Endodermal cell (in vitro differentiated cells): ENCODE data around the gene PKD2L2. TPM values are rescaled to one million over a fixed set of nuclear protein-coding genes. Genes with fewer than 3 reads are reported as not detected.

ENCODE experiments used
- DNase-seq: peaks from one replicate; pipeline ENCODE4 v3.0.0-alpha.2; 2017
- H3K27ac ChIP-seq: 2 replicates; pipeline ENCODE4 v1.5.1; 2013; ENCODE audit warnings: mild to moderate bottlenecking, low read depth, low read length, moderate library complexity
- H3K27me3 ChIP-seq: 2 replicates; pipeline ENCODE4 v1.6.1; 2013; ENCODE audit warnings: mild to moderate bottlenecking, low read length, moderate library complexity; ENCODE audit not compliant: insufficient read depth, control insufficient read depth, poor library complexity, severe bottlenecking
- H3K36me3 ChIP-seq: 2 replicates; pipeline ENCODE4 v1.7.0; 2013; ENCODE audit warnings: mild to moderate bottlenecking, low read length, moderate library complexity; ENCODE audit not compliant: control insufficient read depth, insufficient read depth
- H3K4me1 ChIP-seq: one replicate; pipeline ENCODE4 v1.7.0; 2013; ENCODE audit warnings: low read length; ENCODE audit not compliant: control insufficient read depth, insufficient read depth
- H3K4me3 ChIP-seq: 2 replicates; pipeline ENCODE4 v1.5.1; 2013; ENCODE audit warnings: mild to moderate bottlenecking, low read length, moderate library complexity
- H3K9ac ChIP-seq: 2 replicates; pipeline ENCODE4 v1.6.1; 2013; ENCODE audit warnings: mild to moderate bottlenecking, low read length, moderate library complexity; ENCODE audit not compliant: poor library complexity, severe bottlenecking; ENCODE audit errors: extremely low read depth
- H3K9me3 ChIP-seq: 2 replicates; pipeline ENCODE4 v1.6.1; 2013; ENCODE audit warnings: mild to moderate bottlenecking, low read length, moderate library complexity; ENCODE audit not compliant: control insufficient read depth
- H3K27ac Mint-ChIP-seq: 2 replicates; pipeline ENCODE4 v1.8.0; 2020; ENCODE audit warnings: mixed read lengths
- H3K27me3 Mint-ChIP-seq: 2 replicates; pipeline ENCODE4 v1.8.0; 2021; ENCODE audit warnings: mild to moderate bottlenecking, mixed read lengths; ENCODE audit not compliant: insufficient read depth
- H3K36me3 Mint-ChIP-seq: 2 replicates; pipeline ENCODE4 v1.8.0; 2020; ENCODE audit warnings: low read depth, mixed read lengths
- H3K4me1 Mint-ChIP-seq: 2 replicates; pipeline ENCODE4 v1.8.0; 2020; ENCODE audit warnings: mixed read lengths
- H3K4me3 Mint-ChIP-seq: 2 replicates; pipeline ENCODE4 v1.8.0; 2020; ENCODE audit warnings: mild to moderate bottlenecking, moderate library complexity, mixed read lengths
- H3K9me3 Mint-ChIP-seq: 2 replicates; pipeline ENCODE4 v1.8.0; 2020; ENCODE audit warnings: mild to moderate bottlenecking, mixed read lengths
- CTCF ChIP-seq: fragments of 200-600 bp; sonication (generic); conservative IDR thresholded peaks from 2 replicates; pipeline ENCODE4 v1.5.0; 2021; ENCODE audit warnings: antibody characterized with exemption, mild to moderate bottlenecking
- WGBS, 2 experiments: methylation state at CpG; one replicate each; pipeline versions ENCODE4 v1.1.5 to v1.1.7; 2013; ENCODE audit warnings: missing lambda C conversion rate in 2 of 2, mixed read lengths in 1 of 2; ENCODE audit not compliant: insufficient coverage in 1 of 2, insufficient read length in 1 of 2; 5-methylcytosine and 5-hydroxymethylcytosine counted together
- total RNA-seq, 2 donors: library from RNA; stranded (reverse); fragmentation: NEBNext Ultra II Directional in 1 of 2; extraction: Animal tissue kit (Norgen Biotek cat#: 25700) in 1 of 2; gene quantifications; 2 replicates in 1 of 2; 3 replicates in 1 of 2; pipeline ENCODE4 v1.2.1, GENCODE V29; 2021

Gene PKD2L2
- total RNA-seq, 2 donors from 2014 or later = not detected

GRCh38 chr5:137872466-137872865 is 16.8 kb upstream of the PKD2L2 start:
- WGBS, 2 experiments = 89 to 96% methylated on average over 3 of the region's 3 CpGs
- H3K27me3 Mint-ChIP-seq = no peaks in the 10 kb centered on the region
- no peaks in the 10 kb centered on the region for H3K4me1 Mint-ChIP-seq
- no peak overlapping the region for H3K27ac Mint-ChIP-seq
- no peak overlapping the region for H3K4me3 Mint-ChIP-seq
- DNase-seq = no peak
- Histone ChIP-seq H3K4me3 (no peak overlapping the region), H3K27ac (no peak overlapping the region), H3K9me3 (no peaks in the 10 kb centered on the region), H3K36me3 (no peaks in the 10 kb centered on the region), H3K27me3 (no peaks in the 10 kb centered on the region), H3K9ac (no peak overlapping the region), H3K4me1 (no peaks in the 10 kb centered on the region)
- no peak for TF ChIP-seq CTCF
- H3K36me3 Mint-ChIP-seq = no peaks in the 10 kb centered on the region
- no peaks in the 10 kb centered on the region for H3K9me3 Mint-ChIP-seq

- Histone ChIP-seq H3K9me3 (no peaks in the 10 kb centered on the region), H3K36me3 (no peaks in the 10 kb centered on the region), H3K27me3 (no peaks in the 10 kb centered on the region), H3K9ac (no peak overlapping the region), H3K4me3 (no peak overlapping the region), H3K4me1 (no peaks in the 10 kb centered on the region), H3K27ac (no peak overlapping the region)
- TF ChIP-seq CTCF = no peak
- no peak for DNase-seq
- no peak overlapping the region for H3K27ac Mint-ChIP-seq
- no peaks in the 10 kb centered on the region for H3K27me3 Mint-ChIP-seq
- H3K9me3 Mint-ChIP-seq = no peaks in the 10 kb centered on the region
- no peak overlapping the region for H3K4me3 Mint-ChIP-seq
- H3K4me1 Mint-ChIP-seq = no peaks in the 10 kb centered on the region
- no peaks in the 10 kb centered on the region for H3K36me3 Mint-ChIP-seq
These were observed 13.2 kb upstream of the PKD2L2 start for GRCh38 chr5:137876101-137876500.

- H3K4me1 ChIP-seq = no peaks in the 10 kb centered on the region
- no peaks in the 10 kb centered on the region for H3K36me3 ChIP-seq
- Mint-ChIP-seq H3K36me3 (no peaks in the 10 kb centered on the region), H3K27me3 (no peaks in the 10 kb centered on the region), H3K4me3 (no peak overlapping the region), H3K27ac (no peak overlapping the region), H3K9me3 (no peaks in the 10 kb centered on the region), H3K4me1 (no peaks in the 10 kb centered on the region)
- no peak overlapping the region for H3K9ac ChIP-seq
- no peaks in the 10 kb centered on the region for H3K27me3 ChIP-seq
- DNase-seq = no peak
- H3K9me3 ChIP-seq = no peaks in the 10 kb centered on the region
- H3K27ac ChIP-seq = no peak overlapping the region
- no peak for TF ChIP-seq CTCF
- 83 to 88% methylated on average over 1 of the region's 1 CpG for WGBS, 2 experiments
- H3K4me3 ChIP-seq = no peak overlapping the region
These were observed 8.9 kb upstream of the PKD2L2 start for GRCh38 chr5:137880313-137880712.
